GM12874 (cell line): ENCODE results near the gene SULT4A1.

Source experiments
- CTCF ChIP-seq: IDR thresholded peaks from 2 replicates; pipeline ENCODE4 v1.5.1; 2011; ENCODE audit warnings: low read depth, mild to moderate bottlenecking, control low read depth, low read length, moderate library complexity; ENCODE audit not compliant: insufficient read depth

The SULT4A1 gene

GRCh38 chr22:43830931-43831560 lies 31.3 kb downstream of the SULT4A1 start:
- TF ChIP-seq CTCF = no peak

GRCh38 chr22:43829904-43830851 lies 32.1 kb downstream of the SULT4A1 start:
- TF ChIP-seq CTCF = no peak

GRCh38 chr22:43828998-43829782 lies 33.1 kb downstream of the SULT4A1 start:
- no peak for TF ChIP-seq CTCF

- no peak for TF ChIP-seq CTCF
Observed at GRCh38 chr22:43828725-43828997, 33.7 kb downstream of the SULT4A1 start.

GRCh38 chr22:43827926-43828724 lies 34.2 kb downstream of the SULT4A1 start:
- no peak for TF ChIP-seq CTCF

- no peak for TF ChIP-seq CTCF
Observed at GRCh38 chr22:43827003-43827735, 35.1 kb downstream of the SULT4A1 start.
